Mucosa of descending colon (tissue), 3 donors: ENCODE data around the gene BMP15. TPM values are rescaled to one million over a fixed set of nuclear protein-coding genes. Genes with fewer than 3 reads are reported as not detected.

ENCODE experiments used
- ATAC-seq: fragments of 200-7000 bp; cut with Tn5 transposase; one replicate; pipeline ENCODE4 v1.9.1; 2020; ENCODE audit warnings: mild to moderate bottlenecking, moderate library complexity
- DNase-seq, 3 donors: peaks; one replicate each; pipeline ENCODE4 v3.0.0-alpha.2; 2020
- H3K36me3 ChIP-seq: fragments of 200-600 bp; one replicate; pipeline ENCODE4 v1.8.0; 2021; ENCODE audit warnings: low read depth, mild to moderate bottlenecking
- H3K4me1 ChIP-seq: fragments of 200-600 bp; one replicate; pipeline ENCODE4 v1.8.0; 2021; ENCODE audit warnings: low read depth, mild to moderate bottlenecking
- H3K4me3 ChIP-seq: fragments of 200-600 bp; one replicate; pipeline ENCODE4 v1.8.0; 2021; ENCODE audit warnings: mild to moderate bottlenecking
- H3K9me3 ChIP-seq: fragments of 200-600 bp; one replicate; pipeline ENCODE4 v1.8.0; 2021; ENCODE audit warnings: mild to moderate bottlenecking
- CTCF ChIP-seq: fragments of 200-600 bp; IDR thresholded peaks from one replicate; pipeline ENCODE4 v1.8.0; 2022; ENCODE audit warnings: antibody characterized with exemption, mild to moderate bottlenecking
- intact Hi-C, 2 donors: fragments of 100-400 bp; cut with DNase I in 1 of 2; cut with micrococcal nuclease in 1 of 2; formaldehyde crosslinking; loops; one replicate each; pipeline versions ENCODE4 v1.11.0 to v1.11.1; 2022; cut with DNase I, micrococcal nuclease
- total RNA-seq, 3 donors: library from RNA; stranded (reverse); fragmentation: NEBNext Ultra II Directional in 2 of 3; extraction: Animal tissue kit (Norgen Biotek cat#: 25700) in 2 of 3; gene quantifications; one replicate each; pipeline versions ENCODE4 v1.2.1 to v1.2.4, GENCODE V29; 2021 to 2023
- donor health status: DM: no; HTN: no; CAD: no; lungs with moderate emphysema.
- donor health status: DM: no; HTN: no; CAD: no.
- donor health status: DM: no; HTN: yes; CAD: no.

The BMP15 gene
- total RNA-seq, 3 donors from 2014 or later = not detected

DNA sequence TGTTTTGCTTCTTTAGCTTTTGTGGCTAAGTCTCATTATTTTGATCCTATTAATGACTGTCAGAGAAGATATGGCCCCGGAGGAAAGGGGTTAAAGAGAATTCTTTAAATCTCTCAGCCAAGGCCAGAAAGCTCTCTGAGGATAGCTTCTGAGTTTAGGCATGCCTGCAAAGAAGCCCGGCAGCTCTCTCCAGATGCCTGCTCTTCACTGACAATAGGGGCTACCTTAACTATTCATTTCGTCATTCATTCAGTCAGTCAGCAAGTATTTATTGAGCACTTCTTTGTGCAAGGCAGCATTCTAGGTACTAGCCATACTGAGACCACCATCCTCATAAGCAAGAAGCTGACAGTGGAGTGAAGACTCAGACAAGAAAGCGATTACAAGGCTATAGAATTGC, 34.0 kb upstream of the BMP15 start:
- no peak for DNase-seq
- TF ChIP-seq CTCF = no peak
- no peaks in the 10 kb centered on the region for H3K4me1 ChIP-seq
- no peak overlapping the region for H3K4me3 ChIP-seq
- no peaks in the 10 kb centered on the region for H3K9me3 ChIP-seq
- intact Hi-C loops = no loop called here
- no peak for ATAC-seq
- H3K36me3 ChIP-seq = no peaks in the 10 kb centered on the region

- no peak overlapping the region for H3K4me3 ChIP-seq
- no peaks in the 10 kb centered on the region for H3K36me3 ChIP-seq
- H3K9me3 ChIP-seq = no peaks in the 10 kb centered on the region
- TF ChIP-seq CTCF = no peak
- ATAC-seq (no peak), DNase-seq (no peak)
- intact Hi-C loops = no loop called here
- no peaks in the 10 kb centered on the region for H3K4me1 ChIP-seq
These were observed 33.2 kb upstream of the BMP15 start for GRCh38 chrX:50877310-50877709.

DNA sequence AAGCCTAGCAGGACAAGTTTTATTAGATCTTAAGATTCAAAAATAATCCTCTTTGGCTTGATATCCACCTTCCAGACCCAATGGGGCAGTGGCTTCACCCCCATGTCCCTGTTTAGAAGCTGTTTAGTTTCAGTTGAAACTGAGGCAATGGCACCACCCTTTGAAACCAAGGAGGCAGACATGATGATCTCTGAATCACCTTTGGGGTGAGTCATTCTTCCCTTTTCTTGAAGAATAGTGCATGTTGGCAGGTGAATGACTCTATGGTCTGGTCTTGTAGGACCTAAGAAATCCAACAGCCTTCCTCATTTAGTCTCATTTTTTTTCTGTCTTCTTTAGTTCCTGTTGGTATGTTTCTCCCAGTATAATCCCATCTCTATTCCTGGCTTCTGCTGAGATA, 29.5 kb upstream of the BMP15 start:
- H3K9me3 ChIP-seq = no peaks in the 10 kb centered on the region
- no peak for DNase-seq
- H3K36me3 ChIP-seq = no peaks in the 10 kb centered on the region
- intact Hi-C loops = no loop called here
- ATAC-seq = no peak
- no peaks in the 10 kb centered on the region for H3K4me1 ChIP-seq
- no peak overlapping the region for H3K4me3 ChIP-seq
- no peak for TF ChIP-seq CTCF

GRCh38 chrX:50888884-50889283, 21.7 kb upstream of the BMP15 start:
- no peak for TF ChIP-seq CTCF
- ATAC-seq (no peak), DNase-seq (no peak)
- Histone ChIP-seq H3K4me1 (no peaks in the 10 kb centered on the region), H3K4me3 (no peak overlapping the region), H3K36me3 (no peaks in the 10 kb centered on the region), H3K9me3 (no peaks in the 10 kb centered on the region)
- intact Hi-C loops = no loop called here

GRCh38 chrX:50889582-50889981, 21.0 kb upstream of the BMP15 start:
- TF ChIP-seq CTCF = no peak
- no peaks in the 10 kb centered on the region for H3K4me1 ChIP-seq
- H3K36me3 ChIP-seq = no peaks in the 10 kb centered on the region
- ATAC-seq (no peak), DNase-seq (no peak)
- no peak overlapping the region for H3K4me3 ChIP-seq
- H3K9me3 ChIP-seq = no peaks in the 10 kb centered on the region
- intact Hi-C loops = no loop called here

GRCh38 chrX:50893047-50893446, 17.5 kb upstream of the BMP15 start:
- Histone ChIP-seq H3K9me3 (no peaks in the 10 kb centered on the region), H3K4me3 (no peak overlapping the region), H3K4me1 (no peaks in the 10 kb centered on the region), H3K36me3 (no peaks in the 10 kb centered on the region)
- ATAC-seq (no peak), DNase-seq (no peak)
- intact Hi-C loops = no loop called here
- no peak for TF ChIP-seq CTCF
